ENCODE data around the gene RBM33. TPM values are rescaled to one million over a fixed set of nuclear protein-coding genes. Genes with fewer than 3 reads are reported as not detected.

Gene RBM33
- total and polyA plus RNA-seq, 2 of the 4 experiments (the other 2 are of a cell fraction): 7.3 to 10.8 TPM

- Histone ChIP-seq H2BK5ac (ENCODE audit: low read depth, low read length, poor library complexity, severe bottlenecking) (no peak overlapping the region), H3K79me1 (ENCODE audit: low read depth in 1 of 2, low read length in 2 of 2) (no peaks in the 10 kb centered on the region), H4K5ac (ENCODE audit: low read depth, low read length) (no peak overlapping the region), H3K27ac (ENCODE audit: insufficient read depth, low read length) (no peak overlapping the region), H3K27me3 (ENCODE audit: control insufficient read depth, insufficient read depth, low read length) (peaks cover 8% of the 10 kb centered on the region), H3K4me1 (ENCODE audit: control insufficient read depth, insufficient read depth, low read length) (no peaks in the 10 kb centered on the region), H3K14ac (replicated peaks; ENCODE audit: low read depth, low read length) (no peak overlapping the region), H2BK20ac (ENCODE audit: low read depth, low read length) (no peak overlapping the region), H2BK15ac (ENCODE audit: low read depth, low read length) (no peak overlapping the region), H3K56ac (ENCODE audit: extremely low read depth, insufficient read depth, low read length) (no peak overlapping the region), H2AFZ (replicated peaks; ENCODE audit: low read length, poor library complexity) (no peak overlapping the region), H3K9ac (ENCODE audit: low read depth, low read length) (no peak overlapping the region), H4K20me1 (ENCODE audit: insufficient read depth, low read length) (no peaks in the 10 kb centered on the region), H2AK9ac (replicated peaks; ENCODE audit: low read depth, low read length, poor library complexity) (no peak overlapping the region), H4K8ac (ENCODE audit: low read depth in 2 of 2, low read length in 2 of 2) (no peak overlapping the region), H2AK5ac (ENCODE audit: low read depth, low read length) (no peak overlapping the region), H3K9me3 (ENCODE audit: control insufficient read depth, insufficient read depth, low read length) (no peaks in the 10 kb centered on the region), H3K4me2 (ENCODE audit: low read depth, low read length) (no peak overlapping the region), H3K36me3 (ENCODE audit: control insufficient read depth, insufficient read depth, low read length) (no peaks in the 10 kb centered on the region), H3K18ac (ENCODE audit: low read depth, low read length) (no peak overlapping the region), H3K4me3 (ENCODE audit: insufficient read depth, low read depth, low read length) (no peak overlapping the region), H4K91ac (ENCODE audit: insufficient read depth, low read depth, low read length) (no peak overlapping the region), H2BK120ac (ENCODE audit: low read depth, low read length) (no peak overlapping the region), H3K23ac (ENCODE audit: low read depth, low read length) (no peak overlapping the region), H3K4ac (ENCODE audit: low read depth, low read length) (no peak overlapping the region), H3K9me1 (ENCODE audit: insufficient read depth, low read length) (no peaks in the 10 kb centered on the region)
- no TSS peak for BruUV-seq (replicated peaks)
- in situ Hi-C loops (cut with MboI; ENCODE audit: low sequenced_read_pairs): loop anchor here (5.0 to 10.0 kb wide), 2 partner anchors 123 to 150 kb away; no protein-coding TSS in a partner anchor
- intact Hi-C loops (cut with micrococcal nuclease): no loop called here
- ChIA-PET POLR2A (ENCODE audit: unreplicated experiment) (no interaction called here), CTCF (no interaction called here)
- dilution Hi-C loops (cut with HindIII; ENCODE audit: low sequenced_read_pairs, unreplicated experiment): no loop called here
- TF ChIP-seq BHLHE40 (IDR thresholded peaks at IDR 0.05; ENCODE audit: low read depth, low read length) (no peak), MAFK (IDR thresholded peaks at IDR 0.05; ENCODE audit: low read depth, low read length) (no peak), SMC3 (IDR thresholded peaks at IDR 0.05; ENCODE audit: low read depth, low read length) (no peak), RAD21 (IDR thresholded peaks at IDR 0.05; ENCODE audit: low read length) (no peak), CHD1 (IDR thresholded peaks at IDR 0.05; ENCODE audit: low read depth, low read length) (no peak), CEBPB (IDR thresholded peaks at IDR 0.05; ENCODE audit: low read depth, low read length) (no peak), NFE2L2 (IDR thresholded peaks at IDR 0.05; ENCODE audit: low read depth, low read length) (no peak), MAZ (IDR thresholded peaks at IDR 0.05; ENCODE audit: borderline replicate concordance, low read depth, low read length) (no peak), FOS (IDR thresholded peaks at IDR 0.05; ENCODE audit: low read depth, low read length) (no peak), MXI1 (IDR thresholded peaks at IDR 0.05; ENCODE audit: borderline replicate concordance, low read depth, low read length) (no peak), POLR2A (IDR thresholded peaks at IDR 0.05; ENCODE audit: low read depth, low read length) (no peak), RFX5 (IDR thresholded peaks at IDR 0.05; ENCODE audit: low read depth, low read length) (no peak), RCOR1 (IDR thresholded peaks at IDR 0.05; ENCODE audit: insufficient replicate concordance, low read length) (no peak)
- TF ChIP-seq, protein P1, sequence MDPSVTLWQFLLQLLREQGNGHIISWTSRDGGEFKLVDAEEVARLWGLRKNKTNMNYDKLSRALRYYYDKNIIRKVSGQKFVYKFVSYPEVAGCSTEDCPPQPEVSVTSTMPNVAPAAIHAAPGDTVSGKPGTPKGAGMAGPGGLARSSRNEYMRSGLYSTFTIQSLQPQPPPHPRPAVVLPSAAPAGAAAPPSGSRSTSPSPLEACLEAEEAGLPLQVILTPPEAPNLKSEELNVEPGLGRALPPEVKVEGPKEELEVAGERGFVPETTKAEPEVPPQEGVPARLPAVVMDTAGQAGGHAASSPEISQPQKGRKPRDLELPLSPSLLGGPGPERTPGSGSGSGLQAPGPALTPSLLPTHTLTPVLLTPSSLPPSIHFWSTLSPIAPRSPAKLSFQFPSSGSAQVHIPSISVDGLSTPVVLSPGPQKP (IDR thresholded peaks at IDR 0.05; ENCODE audit: borderline replicate concordance, low read depth, low read length): no peak
- TF ChIP-seq, protein P2, sequence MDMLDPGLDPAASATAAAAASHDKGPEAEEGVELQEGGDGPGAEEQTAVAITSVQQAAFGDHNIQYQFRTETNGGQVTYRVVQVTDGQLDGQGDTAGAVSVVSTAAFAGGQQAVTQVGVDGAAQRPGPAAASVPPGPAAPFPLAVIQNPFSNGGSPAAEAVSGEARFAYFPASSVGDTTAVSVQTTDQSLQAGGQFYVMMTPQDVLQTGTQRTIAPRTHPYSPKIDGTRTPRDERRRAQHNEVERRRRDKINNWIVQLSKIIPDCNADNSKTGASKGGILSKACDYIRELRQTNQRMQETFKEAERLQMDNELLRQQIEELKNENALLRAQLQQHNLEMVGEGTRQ (IDR thresholded peaks at IDR 0.05; ENCODE audit: low read depth, low read length): no peak
- TF ChIP-seq, protein P3, sequence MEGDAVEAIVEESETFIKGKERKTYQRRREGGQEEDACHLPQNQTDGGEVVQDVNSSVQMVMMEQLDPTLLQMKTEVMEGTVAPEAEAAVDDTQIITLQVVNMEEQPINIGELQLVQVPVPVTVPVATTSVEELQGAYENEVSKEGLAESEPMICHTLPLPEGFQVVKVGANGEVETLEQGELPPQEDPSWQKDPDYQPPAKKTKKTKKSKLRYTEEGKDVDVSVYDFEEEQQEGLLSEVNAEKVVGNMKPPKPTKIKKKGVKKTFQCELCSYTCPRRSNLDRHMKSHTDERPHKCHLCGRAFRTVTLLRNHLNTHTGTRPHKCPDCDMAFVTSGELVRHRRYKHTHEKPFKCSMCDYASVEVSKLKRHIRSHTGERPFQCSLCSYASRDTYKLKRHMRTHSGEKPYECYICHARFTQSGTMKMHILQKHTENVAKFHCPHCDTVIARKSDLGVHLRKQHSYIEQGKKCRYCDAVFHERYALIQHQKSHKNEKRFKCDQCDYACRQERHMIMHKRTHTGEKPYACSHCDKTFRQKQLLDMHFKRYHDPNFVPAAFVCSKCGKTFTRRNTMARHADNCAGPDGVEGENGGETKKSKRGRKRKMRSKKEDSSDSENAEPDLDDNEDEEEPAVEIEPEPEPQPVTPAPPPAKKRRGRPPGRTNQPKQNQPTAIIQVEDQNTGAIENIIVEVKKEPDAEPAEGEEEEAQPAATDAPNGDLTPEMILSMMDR (conservative IDR thresholded peaks at IDR 0.05; ENCODE audit: low read depth, low read length): no peak
- no CpG with 5 or more reads among the region's 8 CpGs for WGBS, 2 experiments (ENCODE audit: extremely low coverage in 2 of 2, insufficient read length in 1 of 2)
- no peak for ATAC-seq (ENCODE audit: low read depth)
- no peak for DNase-seq
Measured at GRCh38 chr7:155604504-155604997, 39.9 kb upstream of the RBM33 start.
